Sigmoid colon (tissue), 7 donors: Measurements from ENCODE around the gene SLC39A11. TPM values are rescaled to one million over a fixed set of nuclear protein-coding genes. Genes with fewer than 3 reads are reported as not detected.

Experiments
- DNase-seq: peaks from one replicate; pipeline ENCODE4 v3.0.0-alpha.2; 2019
- H3K27ac ChIP-seq, 4 donors: fragments of 200-600 bp; sonication (generic); one replicate each; pipeline ENCODE4 v1.5.1; 2016 to 2019; ENCODE audit warnings: mild to moderate bottlenecking in 1 of 4
- H3K27me3 ChIP-seq, 3 donors: fragments of 200-600 bp; sonication (generic); one replicate each; pipeline ENCODE4 v1.5.1; 2019; ENCODE audit warnings: mild to moderate bottlenecking in 1 of 3
- H3K36me3 ChIP-seq, 4 donors: fragments of 200-600 bp; sonication (generic); one replicate each; pipeline ENCODE4 v1.5.1; 2016 to 2019
- H3K4me1 ChIP-seq, 4 donors: fragments of 200-600 bp; sonication (generic); one replicate each; pipeline ENCODE4 v1.5.1; 2017 to 2019
- H3K4me3 ChIP-seq, 4 donors: fragments of 200-600 bp; sonication (generic); one replicate each; pipeline ENCODE4 v1.5.1; 2017 to 2019; ENCODE audit warnings: mild to moderate bottlenecking in 2 of 4, moderate library complexity in 1 of 4
- H3K9me3 ChIP-seq, 4 donors: fragments of 200-600 bp in 3 of 4; sonication (generic) in 3 of 4; one replicate each; pipeline versions ENCODE4 v1.5.1 to v1.6.1; 2013 to 2019
- CTCF ChIP-seq, 4 experiments: fragments of 450-650 bp in 3 of 4; fragments of 200-600 bp in 1 of 4; IDR thresholded peaks; one replicate each; pipeline ENCODE4 v1.5.1; 2016 to 2019; ENCODE audit warnings: antibody characterized with exemption in 4 of 4, mild to moderate bottlenecking in 3 of 4, moderate library complexity in 2 of 4
- EP300 ChIP-seq, 4 donors: sonication (generic); formaldehyde crosslinking; IDR thresholded peaks; one replicate each; pipeline ENCODE4 v1.6.1; 2017; ENCODE audit warnings: antibody characterized with exemption in 4 of 4
- POLR2A ChIP-seq, 2 donors: fragments of 450-650 bp; IDR thresholded peaks; one replicate each; pipeline ENCODE4 v1.6.1; 2016; ENCODE audit warnings: antibody characterized with exemption in 2 of 2, mild to moderate bottlenecking in 2 of 2, moderate library complexity in 2 of 2
- POLR2AphosphoS5 ChIP-seq, 4 donors: sonication (generic); formaldehyde crosslinking; IDR thresholded peaks; one replicate each; pipeline ENCODE4 v1.6.1; 2017; ENCODE audit warnings: antibody characterized with exemption in 4 of 4
- WGBS, 2 donors: extraction: QIAGEN DNeasy Blood & Tissue Kit; methylation state at CpG; one replicate each; pipeline ENCODE4 v1.1.7; 2013; 5-methylcytosine and 5-hydroxymethylcytosine counted together
- intact Hi-C: fragments of 100-400 bp; cut with DNase I; formaldehyde crosslinking; loops from one replicate; pipeline ENCODE4 v1.15.1; 2023
- polyA plus RNA-seq, 3 donors: library from polyadenylated mRNA; stranded (reverse); fragments of 200-250 nt; gene quantifications; one replicate each; pipeline ENCODE4 v1.2.3, GENCODE V29; 2013
- total RNA-seq, 4 donors: library from RNA; depleted of rRNA; stranded (reverse); fragments of >200 nt; gene quantifications; one replicate each; pipeline ENCODE4 v1.1.0, GENCODE V29; 2016
- donor health status: healthy with polysubstance abuse.
- donor health status: Bipolar disorder and iron deficiency.
- donor health status: healthy.

The SLC39A11 gene
- total and polyA plus RNA-seq, 7 donors: 7.6 to 16.4 (median 8.4) TPM

- Histone ChIP-seq H3K4me3 (no peak overlapping the region), H3K4me1 (no peaks in the 10 kb centered on the region), H3K27ac (no peak overlapping the region), H3K27me3 (no peaks in the 10 kb centered on the region), H3K9me3 (no peaks in the 10 kb centered on the region), H3K36me3 (no peaks in the 10 kb centered on the region)
- intact Hi-C loops: no loop called here
- no peak for DNase-seq
- WGBS, 2 donors: 59 to 83% methylated on average over 4 of the region's 4 CpGs
- no peak for TF ChIP-seq POLR2AphosphoS5 (IDR thresholded peaks at IDR 0.05)
- no peak for TF ChIP-seq POLR2A (IDR thresholded peaks at IDR 0.05)
- TF ChIP-seq EP300 (IDR thresholded peaks at IDR 0.05): no peak
- TF ChIP-seq CTCF (IDR thresholded peaks at IDR 0.05): no peak
Observed at GRCh38 chr17:73122953-73123605, 30.6 kb upstream of the SLC39A11 start.

- TF ChIP-seq POLR2A (IDR thresholded peaks at IDR 0.05) (no peak), EP300 (IDR thresholded peaks at IDR 0.05) (no peak), CTCF (IDR thresholded peaks at IDR 0.05) (no peak), POLR2AphosphoS5 (IDR thresholded peaks at IDR 0.05) (no peak)
- H3K27ac ChIP-seq: no peak overlapping the region
- no peaks in the 10 kb centered on the region for H3K36me3 ChIP-seq
- H3K27me3 ChIP-seq: no peaks in the 10 kb centered on the region
- H3K4me1 ChIP-seq: no peaks in the 10 kb centered on the region
- intact Hi-C loops: no loop called here
- DNase-seq: no peak
- H3K4me3 ChIP-seq: no peak overlapping the region
- 86 to 93% methylated on average over 5 of the region's 5 CpGs for WGBS, 2 donors
- H3K9me3 ChIP-seq: no peaks in the 10 kb centered on the region
Observed at GRCh38 chr17:73121506-73121905, 29.0 kb upstream of the SLC39A11 start.

GRCh38 chr17:73119631-73120030 is 27.1 kb upstream of the SLC39A11 start:
- Histone ChIP-seq H3K9me3 (no peaks in the 10 kb centered on the region), H3K27me3 (no peaks in the 10 kb centered on the region), H3K4me1 (no peaks in the 10 kb centered on the region), H3K27ac (no peak overlapping the region), H3K36me3 (no peaks in the 10 kb centered on the region), H3K4me3 (no peak overlapping the region)
- no peak for TF ChIP-seq EP300 (IDR thresholded peaks at IDR 0.05)
- no peak for TF ChIP-seq POLR2A (IDR thresholded peaks at IDR 0.05)
- no peak for TF ChIP-seq CTCF (IDR thresholded peaks at IDR 0.05)
- TF ChIP-seq POLR2AphosphoS5 (IDR thresholded peaks at IDR 0.05): no peak
- 82 to 88% methylated on average over 10 of the region's 10 CpGs for WGBS, 2 donors
- no peak for DNase-seq
- intact Hi-C loops: no loop called here

- intact Hi-C loops: no loop called here
- 77 to 82% methylated on average over 5 of the region's 5 CpGs for WGBS, 2 donors
- Histone ChIP-seq H3K27ac (no peak overlapping the region), H3K9me3 (no peaks in the 10 kb centered on the region), H3K36me3 (no peaks in the 10 kb centered on the region), H3K27me3 (no peaks in the 10 kb centered on the region), H3K4me3 (no peak overlapping the region), H3K4me1 (no peaks in the 10 kb centered on the region)
- DNase-seq: no peak
- TF ChIP-seq POLR2AphosphoS5 (IDR thresholded peaks at IDR 0.05): no peak
- no peak for TF ChIP-seq POLR2A (IDR thresholded peaks at IDR 0.05)
- no peak for TF ChIP-seq EP300 (IDR thresholded peaks at IDR 0.05)
- TF ChIP-seq CTCF (IDR thresholded peaks at IDR 0.05): no peak
Observed at GRCh38 chr17:73118951-73119391, 26.5 kb upstream of the SLC39A11 start.

GRCh38 chr17:73118139-73118538 is 25.7 kb upstream of the SLC39A11 start:
- intact Hi-C loops: no loop called here
- no peak overlapping the region for H3K27ac ChIP-seq
- no peaks in the 10 kb centered on the region for H3K36me3 ChIP-seq
- TF ChIP-seq EP300 (IDR thresholded peaks at IDR 0.05) (no peak), CTCF (IDR thresholded peaks at IDR 0.05) (no peak), POLR2AphosphoS5 (IDR thresholded peaks at IDR 0.05) (no peak), POLR2A (IDR thresholded peaks at IDR 0.05) (no peak)
- H3K9me3 ChIP-seq: no peaks in the 10 kb centered on the region
- H3K4me1 ChIP-seq: no peaks in the 10 kb centered on the region
- no peak for DNase-seq
- no peak overlapping the region for H3K4me3 ChIP-seq
- no peaks in the 10 kb centered on the region for H3K27me3 ChIP-seq
- WGBS, 2 donors: 79 to 92% methylated on average over 4 of the region's 4 CpGs
